HG02763 (cell line): Measurements from ENCODE around the gene DPP9.
"Not testable (repeated sequence)": the region's sequence is repeated elsewhere in the genome, so short reads cannot be mapped to it uniquely, and the experiment has no call there.

Source experiments
- ATAC-seq: cut with Tn5 transposase; IDR thresholded peaks from one replicate; pipeline ENCODE4 v1.9.1; 2021; ENCODE audit warnings: mild to moderate bottlenecking, moderate library complexity; ENCODE audit not compliant: unreplicated experiment

Gene DPP9

GRCh38 chr19:4723595-4724514 lies at the start of gene DPP9:
DPP9 (minus strand) TSS chr19:4723842; CDS start chr19:4719906, 3,936 bp downstream.
- peak; percentile 94 for ATAC-seq

- no peak for ATAC-seq
These were observed 49.5 kb upstream of the DPP9 start for GRCh38 chr19:4773047-4773640.

- ATAC-seq, result no peak
These were observed 48.9 kb upstream of the DPP9 start for GRCh38 chr19:4772566-4772965.

GRCh38 chr19:4768934-4769777 lies 45.5 kb upstream of the DPP9 start:
- no peak for ATAC-seq

GRCh38 chr19:4764393-4764660 lies 40.7 kb upstream of the DPP9 start:
- no peak for ATAC-seq

GRCh38 chr19:4763021-4763420 lies 39.4 kb upstream of the DPP9 start:
- no peak for ATAC-seq

GRCh38 chr19:4760285-4760650 lies 36.6 kb upstream of the DPP9 start:
- no peak for ATAC-seq

GRCh38 chr19:4759388-4760284 lies 36.0 kb upstream of the DPP9 start:
- ATAC-seq, result peak; percentile 78

- ATAC-seq, result no peak
These were observed 35.0 kb upstream of the DPP9 start for GRCh38 chr19:4758659-4759058.

- ATAC-seq, result no peak
These were observed 34.4 kb upstream of the DPP9 start for GRCh38 chr19:4758082-4758481.

GRCh38 chr19:4755459-4755858 lies 31.8 kb upstream of the DPP9 start:
- ATAC-seq, result no peak

- ATAC-seq, result no peak
These were observed 30.6 kb upstream of the DPP9 start for GRCh38 chr19:4754248-4754647.

GRCh38 chr19:4749870-4750590 lies 26.4 kb upstream of the DPP9 start:
- no peak for ATAC-seq

GRCh38 chr19:4748589-4748988 lies 24.9 kb upstream of the DPP9 start:
- no peak for ATAC-seq

GRCh38 chr19:4748185-4748584 lies 24.5 kb upstream of the DPP9 start:
- no peak for ATAC-seq

- ATAC-seq, result no peak
These were observed 22.3 kb upstream of the DPP9 start for GRCh38 chr19:4745986-4746385.

GRCh38 chr19:4745175-4745574 lies 21.5 kb upstream of the DPP9 start:
- not testable (repeated sequence) for ATAC-seq

- no peak for ATAC-seq
These were observed 21.0 kb upstream of the DPP9 start for GRCh38 chr19:4744451-4745174.
